Endothelial cell (in vitro differentiated cells): ENCODE results near the gene NFATC1. TPM values are rescaled to one million over a fixed set of nuclear protein-coding genes. Genes with fewer than 3 reads are reported as not detected.

ENCODE experiments used
- DNase-seq: peaks from one replicate; pipeline ENCODE4 v3.0.0; 2021; ENCODE audit warnings: low spot score
- H3K27ac Mint-ChIP-seq: one replicate; pipeline ENCODE4 v1.8.0; 2021; ENCODE audit warnings: mixed read lengths, inconsistent platforms; ENCODE audit not compliant: unreplicated experiment
- H3K27me3 Mint-ChIP-seq: one replicate; pipeline ENCODE4 v1.8.0; 2021; ENCODE audit warnings: mild to moderate bottlenecking, moderate library complexity, mixed read lengths, inconsistent platforms; ENCODE audit not compliant: unreplicated experiment
- H3K36me3 Mint-ChIP-seq: one replicate; pipeline ENCODE4 v1.8.0; 2021; ENCODE audit warnings: mild to moderate bottlenecking, low read depth, mixed read lengths, inconsistent platforms; ENCODE audit not compliant: unreplicated experiment
- H3K4me1 Mint-ChIP-seq: one replicate; pipeline ENCODE4 v1.8.0; 2021; ENCODE audit warnings: mild to moderate bottlenecking, mixed read lengths, inconsistent platforms; ENCODE audit not compliant: unreplicated experiment
- H3K4me3 Mint-ChIP-seq: one replicate; pipeline ENCODE4 v1.8.0; 2021; ENCODE audit warnings: mild to moderate bottlenecking, mixed read lengths, inconsistent platforms; ENCODE audit not compliant: unreplicated experiment
- H3K9me3 Mint-ChIP-seq: one replicate; pipeline ENCODE4 v1.8.0; 2021; ENCODE audit warnings: mixed read lengths, inconsistent platforms; ENCODE audit not compliant: unreplicated experiment
- CTCF ChIP-seq: fragments of 200-600 bp; sonication (generic); IDR thresholded peaks from one replicate; pipeline ENCODE4 v1.5.0; 2021; ENCODE audit warnings: antibody characterized with exemption; ENCODE audit not compliant: unreplicated experiment
- total RNA-seq: library from RNA; stranded (reverse); fragmentation: NEBNext Ultra II Directional; extraction: Animal tissue kit (Norgen Biotek cat#: 25700); gene quantifications from one replicate; pipeline ENCODE4 v1.2.1, GENCODE V29; 2021; ENCODE audit not compliant: unreplicated experiment

The NFATC1 gene
- total RNA-seq, 1 donor from 2014 or later: 40.6 TPM

- H3K36me3 Mint-ChIP-seq: no peaks in the 10 kb centered on the region
- no peaks in the 10 kb centered on the region for H3K9me3 Mint-ChIP-seq
- no peak for DNase-seq
- H3K4me1 Mint-ChIP-seq: no peaks in the 10 kb centered on the region
- peaks cover 11% of the 10 kb centered on the region for H3K27me3 Mint-ChIP-seq
- H3K4me3 Mint-ChIP-seq: no peak overlapping the region
- no peak overlapping the region for H3K27ac Mint-ChIP-seq
- no peak for TF ChIP-seq CTCF
Measured at GRCh38 chr18:79548986-79549637, 153.4 kb downstream of the NFATC1 start.

- no peak overlapping the region for H3K27ac Mint-ChIP-seq
- no peak for DNase-seq
Measured at GRCh38 chr18:79549638-79550000, 153.9 kb downstream of the NFATC1 start.

GRCh38 chr18:79552140-79552631, 156.5 kb downstream of the NFATC1 start:
- Mint-ChIP-seq H3K9me3 (no peaks in the 10 kb centered on the region), H3K36me3 (no peaks in the 10 kb centered on the region), H3K27me3 (peaks cover 13% of the 10 kb centered on the region), H3K4me3 (no peak overlapping the region), H3K4me1 (no peaks in the 10 kb centered on the region), H3K27ac (no peak overlapping the region)
- no peak for DNase-seq
- no peak for TF ChIP-seq CTCF

More at GRCh38 chr18:79549638-79550000, 153.9 kb downstream of the NFATC1 start:
- Mint-ChIP-seq H3K36me3 (no peaks in the 10 kb centered on the region), H3K27me3 (peaks cover 15% of the 10 kb centered on the region), H3K4me3 (no peak overlapping the region), H3K9me3 (no peaks in the 10 kb centered on the region), H3K4me1 (no peaks in the 10 kb centered on the region)
- TF ChIP-seq CTCF: no peak

- DNase-seq: no peak
- no peak overlapping the region for H3K4me3 Mint-ChIP-seq
- H3K36me3 Mint-ChIP-seq: no peaks in the 10 kb centered on the region
- no peak overlapping the region for H3K27ac Mint-ChIP-seq
- no peaks in the 10 kb centered on the region for H3K9me3 Mint-ChIP-seq
- no peaks in the 10 kb centered on the region for H3K4me1 Mint-ChIP-seq
- TF ChIP-seq CTCF: no peak
- peaks cover 15% of the 10 kb centered on the region for H3K27me3 Mint-ChIP-seq
Measured at GRCh38 chr18:79552696-79553095, 157.0 kb downstream of the NFATC1 start.

GRCh38 chr18:79553154-79553553, 157.4 kb downstream of the NFATC1 start:
- Mint-ChIP-seq H3K27ac (no peak overlapping the region), H3K9me3 (no peaks in the 10 kb centered on the region), H3K4me3 (no peak overlapping the region), H3K36me3 (no peaks in the 10 kb centered on the region), H3K4me1 (no peaks in the 10 kb centered on the region), H3K27me3 (peaks cover 15% of the 10 kb centered on the region)
- TF ChIP-seq CTCF: no peak
- DNase-seq: no peak
